ENCODE data around the gene MKS1.

The MKS1 gene

GRCh38 chr17:58219007-58219788, at the start of gene MKS1:
TSS of gene MKS1 (minus strand) at chr17:58219255. CDS start at chr17:58219230, 25 bp downstream.
- DNase-seq: peak; percentile 87 to 94 (median 91)

- no peak for DNase-seq
Measured at GRCh38 chr17:58268326-58268725, 49.3 kb upstream of the MKS1 start.

- DNase-seq: no peak
Measured at GRCh38 chr17:58267347-58268324, 48.6 kb upstream of the MKS1 start.

DNA sequence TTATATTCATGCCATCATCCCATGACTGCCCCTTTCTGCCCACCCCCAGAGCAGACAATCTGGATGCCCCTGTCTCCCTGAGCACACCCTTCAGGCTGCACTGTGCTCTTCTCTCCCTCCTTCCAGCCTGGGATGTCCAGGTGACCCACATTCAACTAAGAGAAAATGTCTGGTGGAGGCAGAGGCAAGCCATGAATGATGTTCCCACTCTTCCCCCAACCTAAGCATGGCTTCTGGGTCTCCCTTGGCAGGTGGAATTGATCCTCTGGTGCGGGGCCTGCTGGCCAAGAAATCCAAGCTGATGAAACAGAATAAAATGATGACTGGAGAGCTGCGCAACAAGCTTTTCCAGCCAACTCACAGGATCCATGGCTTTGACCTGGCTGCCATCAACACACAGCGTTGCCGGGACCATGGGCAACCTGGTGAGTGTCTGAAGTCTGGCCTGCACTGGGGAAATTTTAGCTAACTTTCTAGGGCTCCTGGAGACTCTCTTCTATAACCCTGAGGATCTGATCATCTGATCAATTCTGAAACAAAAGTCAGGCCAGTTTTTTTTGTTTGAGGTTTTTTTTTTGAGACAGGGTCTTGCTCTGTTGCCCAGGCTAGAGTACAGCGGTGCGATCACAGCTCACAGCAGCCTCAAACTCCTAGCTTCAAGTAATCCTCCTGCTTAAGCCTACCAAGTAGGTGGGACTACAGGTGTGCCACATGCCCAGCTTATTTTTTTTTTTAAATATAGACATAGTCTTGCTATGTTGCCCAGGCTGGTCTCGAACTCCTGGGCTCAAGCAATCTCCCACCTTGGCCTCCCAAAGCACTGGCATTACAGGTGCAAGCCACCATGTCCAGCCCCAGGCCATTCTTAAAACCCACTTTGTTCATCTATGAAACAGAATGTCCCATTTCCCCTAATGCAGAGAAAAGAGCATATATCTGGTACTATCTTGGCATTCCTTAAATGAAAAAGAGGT, 47.1 kb upstream of the MKS1 start:
- no peak for DNase-seq

DNA sequence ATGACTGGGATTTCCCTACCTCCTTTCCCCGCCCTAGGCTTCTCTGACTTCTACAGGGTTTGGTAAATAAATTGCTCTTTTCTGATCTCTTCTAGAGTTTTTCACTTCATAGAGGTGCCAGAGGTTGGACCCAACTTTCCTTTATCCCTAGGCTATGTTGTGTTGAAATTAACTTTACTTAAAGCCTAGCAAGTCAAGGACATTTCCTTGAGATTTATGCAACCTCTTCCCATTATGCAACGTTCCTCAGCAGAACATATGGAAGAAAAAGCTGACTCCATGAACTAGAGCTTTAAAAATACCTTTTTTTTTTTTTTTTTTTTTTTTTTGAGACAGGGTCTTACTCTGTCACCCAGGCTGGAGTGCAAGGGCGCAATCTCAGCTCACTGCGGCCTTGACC, 46.2 kb upstream of the MKS1 start:
- no peak for DNase-seq

- no peak for DNase-seq
Measured at GRCh38 chr17:58264407-58265103, 45.5 kb upstream of the MKS1 start.

- DNase-seq: no peak
Measured at GRCh38 chr17:58263773-58264172, 44.7 kb upstream of the MKS1 start.

- DNase-seq: no peak
Measured at GRCh38 chr17:58262149-58262548, 43.1 kb upstream of the MKS1 start.

DNA sequence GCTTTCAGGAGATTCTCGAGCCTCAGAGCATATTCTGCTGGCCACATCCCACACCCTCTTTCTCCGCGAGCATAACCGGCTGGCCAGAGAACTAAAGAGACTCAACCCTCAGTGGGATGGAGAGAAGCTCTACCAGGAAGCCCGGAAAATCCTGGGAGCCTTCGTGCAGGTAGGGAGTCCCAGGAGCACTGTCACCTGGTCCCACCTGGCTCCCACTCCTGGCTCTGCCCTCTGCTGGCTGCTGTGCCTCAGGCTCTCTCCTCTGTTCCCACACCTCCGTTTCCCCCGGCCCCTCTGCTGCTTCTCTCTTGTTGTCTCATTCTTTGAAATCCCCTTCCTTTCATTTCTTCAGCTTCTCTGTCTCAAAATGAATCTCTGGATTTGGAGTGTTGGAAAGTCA, 35.7 kb upstream of the MKS1 start:
- DNase-seq: no peak

- DNase-seq: no peak
Measured at GRCh38 chr17:58253082-58253481, 34.0 kb upstream of the MKS1 start.

DNA sequence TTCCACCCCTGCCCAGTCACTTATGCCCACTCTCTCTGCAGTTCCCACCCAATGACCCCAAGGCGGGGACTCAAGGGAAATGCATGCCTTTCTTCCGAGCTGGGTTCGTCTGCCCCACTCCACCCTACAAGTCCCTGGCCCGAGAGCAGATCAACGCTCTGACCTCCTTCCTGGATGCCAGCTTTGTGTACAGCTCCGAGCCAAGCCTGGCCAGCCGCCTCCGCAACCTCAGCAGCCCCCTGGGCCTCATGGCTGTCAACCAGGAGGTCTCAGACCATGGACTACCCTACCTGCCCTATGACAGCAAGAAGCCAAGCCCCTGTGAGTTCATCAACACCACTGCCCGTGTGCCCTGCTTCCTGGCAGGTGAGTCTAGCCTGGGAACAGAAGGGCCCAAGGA, 33.1 kb upstream of the MKS1 start:
- DNase-seq: no peak

DNA sequence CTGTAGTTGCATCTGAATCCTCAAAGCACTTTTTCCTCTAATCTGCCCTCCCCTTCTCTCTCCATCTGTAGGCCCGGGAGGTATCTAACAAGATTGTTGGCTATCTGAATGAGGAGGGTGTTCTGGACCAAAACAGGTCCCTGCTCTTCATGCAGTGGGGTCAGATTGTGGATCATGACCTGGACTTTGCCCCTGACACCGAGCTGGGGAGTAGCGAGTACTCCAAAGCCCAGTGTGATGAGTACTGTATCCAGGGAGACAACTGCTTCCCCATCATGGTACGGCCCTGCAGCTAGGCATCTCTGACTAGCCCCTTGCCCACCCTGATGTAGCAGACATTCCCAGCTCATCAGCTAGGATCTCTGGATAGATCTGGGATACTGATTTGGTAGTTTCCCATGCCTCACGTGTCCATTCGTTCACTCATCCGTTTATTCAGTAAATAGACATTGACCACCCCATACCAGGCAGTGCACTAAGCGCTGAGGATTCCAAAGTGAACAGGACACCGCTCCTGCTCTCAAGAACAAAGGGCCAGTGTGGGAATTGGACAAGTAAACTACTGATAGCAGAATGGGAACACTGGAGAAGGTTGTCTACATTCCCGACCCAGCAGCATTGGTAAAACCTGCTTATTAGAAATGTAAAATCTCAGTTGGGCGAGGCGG, 31.4 kb upstream of the MKS1 start:
- no peak for DNase-seq

DNA sequence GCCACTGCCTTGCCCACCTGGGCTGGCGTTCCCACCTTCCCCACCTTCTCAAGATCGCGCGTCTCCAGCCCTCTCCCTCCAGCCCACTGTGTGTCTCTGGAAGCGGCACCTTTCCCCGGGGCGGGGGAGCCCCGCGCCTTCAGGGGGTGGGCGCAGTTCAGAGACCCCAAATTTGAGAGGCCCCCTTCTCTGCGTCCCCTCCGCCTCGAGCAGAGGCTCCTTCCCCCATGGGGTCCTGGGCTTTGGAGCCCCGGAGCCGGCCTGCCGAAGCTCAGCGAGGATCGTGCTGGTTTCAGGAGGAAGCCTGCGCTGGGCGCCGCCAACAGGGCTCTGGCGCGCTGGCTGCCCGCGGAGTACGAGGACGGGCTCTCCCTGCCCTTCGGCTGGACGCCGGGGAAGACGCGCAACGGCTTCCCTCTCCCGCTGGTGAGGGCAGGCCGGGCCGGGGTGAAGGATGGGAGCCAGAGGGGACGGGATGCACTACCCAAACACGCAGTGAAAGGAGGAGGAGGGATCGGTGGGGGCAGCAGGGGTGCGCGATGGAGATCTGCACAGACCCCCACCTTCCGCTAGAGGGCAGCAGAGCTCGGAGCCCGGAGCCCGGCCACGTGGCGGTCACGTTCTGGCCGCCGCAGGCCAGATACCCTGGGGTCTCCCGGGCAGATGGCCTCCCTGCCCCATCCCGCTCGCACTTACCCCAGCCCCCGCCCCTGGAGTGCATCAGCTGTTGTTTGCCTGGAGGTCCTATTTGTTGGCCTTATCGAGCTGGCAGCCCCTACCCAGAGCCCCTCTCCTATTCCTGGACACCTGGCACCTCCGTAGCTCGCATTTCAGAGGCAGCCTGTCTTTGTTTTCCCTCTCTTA, 30.4 kb upstream of the MKS1 start:
- peak; percentile 54 to 68 (median 64) for DNase-seq

GRCh38 chr17:58248955-58249269, 29.9 kb upstream of the MKS1 start:
- DNase-seq: no peak

DNA sequence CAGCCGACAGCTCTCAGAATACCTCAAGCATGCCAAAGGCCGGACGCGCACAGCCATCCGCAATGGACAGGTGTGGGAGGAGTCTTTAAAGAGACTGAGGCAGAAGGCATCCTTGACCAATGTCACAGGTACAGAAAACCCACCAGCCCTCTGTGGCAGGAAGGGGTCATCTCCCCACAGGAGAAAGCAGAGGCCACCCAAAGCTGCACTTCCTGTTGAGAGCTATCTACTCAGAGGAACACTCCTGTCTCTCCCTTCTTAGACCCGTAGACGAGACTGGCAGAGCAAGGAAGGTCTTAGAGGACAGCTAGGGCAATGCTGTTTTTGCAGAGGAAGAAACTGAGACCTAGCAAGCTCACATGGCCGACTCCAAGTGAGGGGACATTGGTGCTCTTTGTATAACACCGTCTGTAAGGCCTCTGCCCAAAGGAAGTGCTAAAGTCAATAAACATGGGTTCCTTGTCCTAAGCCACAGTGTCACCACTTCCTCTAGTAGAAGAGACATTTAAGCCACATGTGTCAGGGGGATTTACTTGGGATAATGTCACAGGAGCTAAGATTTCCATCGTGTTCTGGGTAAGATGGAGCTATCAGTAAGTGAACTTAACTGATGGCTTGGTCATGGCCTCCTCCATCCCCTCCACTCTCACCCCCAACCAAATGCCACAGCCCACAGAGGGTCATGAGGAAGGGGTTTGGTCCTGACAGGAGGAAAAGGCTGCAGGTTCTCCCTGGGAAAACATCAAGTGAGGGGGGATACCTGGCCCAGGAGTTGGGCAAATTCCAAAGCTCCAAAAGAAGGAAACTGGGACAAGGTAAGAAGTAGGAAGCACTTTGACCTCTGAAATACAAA, 28.7 kb upstream of the MKS1 start:
- DNase-seq: no peak

GRCh38 chr17:58246781-58247180, 27.7 kb upstream of the MKS1 start:
- DNase-seq: no peak

GRCh38 chr17:58246104-58246740, 27.2 kb upstream of the MKS1 start:
- DNase-seq: no peak

DNA sequence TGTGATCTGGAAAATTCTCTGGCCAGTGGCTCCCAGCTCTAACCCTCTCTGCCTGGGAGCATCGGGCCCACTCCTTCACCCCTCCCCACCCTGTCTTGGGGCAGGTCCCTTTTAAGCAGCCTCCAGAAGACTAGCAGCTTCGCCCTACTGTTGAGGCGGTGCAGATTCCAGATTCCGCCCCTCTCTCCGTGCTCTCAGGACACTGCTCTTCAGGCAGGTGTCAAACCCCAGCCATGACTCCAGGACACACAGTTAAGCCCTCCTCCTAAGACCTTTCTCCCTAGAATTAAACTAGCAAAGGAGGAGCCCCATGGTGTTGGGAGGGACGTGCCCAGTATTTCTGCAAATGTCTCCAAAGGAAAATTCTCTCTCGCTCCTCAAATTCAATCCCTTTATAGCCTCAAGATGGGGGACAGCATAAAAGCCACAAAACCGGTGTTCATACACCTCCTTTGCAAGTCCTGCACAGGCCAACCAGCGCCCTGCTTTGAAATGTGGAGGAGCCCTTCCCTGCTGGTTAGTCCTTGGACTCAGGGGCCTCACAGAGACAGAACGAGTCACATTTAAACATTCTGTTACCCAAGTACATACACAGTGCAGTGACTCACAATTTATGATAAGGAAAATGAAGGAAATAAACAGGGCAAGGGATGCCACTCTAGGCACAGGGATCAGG, 26.5 kb upstream of the MKS1 start:
- no peak for DNase-seq

All from activated naive CD4-positive, alpha-beta T cell (primary cell).